ENCODE results near the gene SERPINB3. TPM values are rescaled to one million over a fixed set of nuclear protein-coding genes. Genes with fewer than 3 reads are reported as not detected.
A peak's percentile ranks its signal among the peaks of the same experiment; 100 is the strongest.
"Not testable (repeated sequence)": the region's sequence is repeated elsewhere in the genome, so short reads cannot be mapped to it uniquely, and the experiment has no call there.

The SERPINB3 gene
- total RNA-seq, 1 donor from 2014 or later: 0.96 TPM

DNA sequence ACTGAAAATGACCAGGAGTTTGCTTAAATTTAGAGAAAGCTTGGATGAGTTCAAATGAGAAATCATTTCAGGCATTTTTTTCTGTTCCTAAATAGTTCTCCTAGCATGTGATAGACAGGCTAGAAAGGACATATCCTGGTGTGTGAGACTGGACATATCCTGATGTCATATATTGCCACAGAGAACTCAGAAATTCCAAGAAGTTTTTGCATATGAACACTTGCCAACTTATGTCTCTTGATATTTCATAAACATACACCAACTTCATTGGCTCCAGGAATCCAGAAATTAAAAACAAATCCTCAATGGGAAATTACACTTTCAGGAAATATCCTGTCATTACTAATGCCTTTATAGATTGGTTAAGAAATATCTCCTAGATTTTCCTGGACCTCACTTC, 14.8 kb downstream of the SERPINB3 start:
- DNase-seq (ENCODE audit: low spot score): peak; percentile 13

DNA sequence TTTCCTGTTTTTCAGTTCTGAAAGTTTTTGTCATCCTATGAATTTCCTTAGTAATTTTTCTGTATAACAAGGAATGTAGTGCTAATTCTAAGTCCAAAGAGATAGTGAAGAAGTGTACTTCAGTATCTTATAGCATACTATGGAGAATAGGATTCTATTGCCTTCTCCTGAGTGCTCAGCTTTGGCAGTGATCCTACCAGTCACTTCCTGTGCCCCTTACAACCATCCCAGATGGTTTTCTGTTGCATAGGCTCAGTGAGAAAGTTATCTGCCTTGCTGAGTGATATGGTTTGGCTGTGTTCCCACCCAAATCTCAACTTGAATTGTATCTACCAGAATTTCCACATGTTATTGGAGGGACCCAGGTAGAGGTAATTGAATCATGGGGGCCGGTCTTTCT, 17.0 kb downstream of the SERPINB3 start:
- DNase-seq (ENCODE audit: low spot score): not testable (repeated sequence)

DNA sequence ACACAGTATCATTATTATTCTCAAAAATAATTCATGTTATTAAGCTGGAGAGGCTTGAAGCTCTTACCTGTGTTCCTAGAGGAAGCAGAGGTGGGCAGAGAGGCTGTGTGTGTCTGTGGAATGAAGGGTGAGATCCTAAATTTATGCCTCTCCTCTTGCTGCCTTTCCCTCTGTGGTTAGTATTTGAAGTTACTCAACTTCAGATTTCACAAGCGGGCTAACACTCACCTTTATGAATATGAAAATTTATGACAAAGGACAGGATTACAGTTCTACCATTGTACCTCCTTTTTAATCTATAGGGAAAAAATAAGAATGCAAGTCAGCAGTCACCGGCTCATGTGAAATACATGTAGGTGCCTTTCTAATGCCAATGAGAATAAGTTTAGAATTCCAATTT, 17.6 kb downstream of the SERPINB3 start, which contains the start of gene SERPINB4:
Gene SERPINB4 (minus strand): TSS at position 115 of the 400 bp plus-strand sequence. CDS start 679 bp downstream, outside the sequence.
- DNase-seq (ENCODE audit: low spot score): not testable (repeated sequence)

DNA sequence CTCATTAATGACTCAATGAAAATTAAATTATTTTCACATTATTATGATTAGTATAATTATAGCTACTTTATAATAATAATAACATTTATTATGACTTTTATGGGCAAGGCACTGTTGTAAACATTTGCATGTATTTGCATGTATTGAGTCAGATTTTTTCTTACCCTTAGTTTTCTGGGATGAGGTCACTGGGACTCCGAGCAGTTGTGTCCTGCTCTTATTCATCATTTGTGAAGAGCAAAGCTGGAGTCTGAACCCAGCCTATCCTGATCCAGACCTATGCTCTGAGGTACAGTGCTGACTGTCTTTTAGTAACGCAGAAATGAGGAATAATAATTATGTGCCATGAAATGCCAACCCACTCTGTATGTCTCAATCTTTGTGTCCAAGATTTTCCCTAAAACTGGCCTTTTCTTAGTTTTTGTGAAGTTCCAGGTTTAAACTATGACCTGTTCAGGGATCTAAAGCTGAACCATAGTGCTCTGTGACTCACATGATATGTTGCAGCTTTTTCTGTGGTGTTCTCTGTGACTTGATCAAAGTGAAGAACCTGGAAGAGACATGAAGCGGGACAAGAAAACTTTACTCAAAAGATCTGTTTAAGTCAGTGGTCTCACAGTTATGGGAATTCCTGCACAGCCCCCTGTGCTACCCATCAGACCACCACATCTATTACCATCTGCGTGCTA, 18.9 kb downstream of the SERPINB3 start:
- not testable (repeated sequence) for DNase-seq (ENCODE audit: low spot score)

DNA sequence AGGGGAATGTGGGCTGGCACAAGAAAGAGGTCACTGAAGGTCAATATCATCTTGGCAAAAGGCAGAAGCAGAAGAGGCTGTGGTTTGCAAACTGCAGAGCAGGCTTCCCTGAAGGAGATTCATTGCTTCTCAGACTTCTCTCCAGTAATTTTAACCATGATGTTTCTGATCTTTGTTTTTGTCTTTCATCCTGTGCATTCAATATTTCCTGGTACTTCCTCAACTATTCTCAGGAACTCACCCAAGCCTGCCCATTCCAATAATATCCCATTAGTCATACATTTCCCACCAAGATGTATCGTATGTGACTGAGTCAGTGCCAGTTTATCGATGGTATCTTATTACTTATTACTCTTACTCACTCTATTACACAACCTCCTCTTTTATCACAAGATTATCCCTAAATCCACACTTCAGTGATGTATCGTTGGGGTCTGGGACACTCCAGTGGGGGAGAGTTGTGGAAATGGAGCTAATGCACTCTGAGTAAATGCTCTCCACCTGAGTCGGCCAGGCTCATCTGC, 20.5 kb downstream of the SERPINB3 start:
- DNase-seq (ENCODE audit: low spot score): not testable (repeated sequence)

DNA sequence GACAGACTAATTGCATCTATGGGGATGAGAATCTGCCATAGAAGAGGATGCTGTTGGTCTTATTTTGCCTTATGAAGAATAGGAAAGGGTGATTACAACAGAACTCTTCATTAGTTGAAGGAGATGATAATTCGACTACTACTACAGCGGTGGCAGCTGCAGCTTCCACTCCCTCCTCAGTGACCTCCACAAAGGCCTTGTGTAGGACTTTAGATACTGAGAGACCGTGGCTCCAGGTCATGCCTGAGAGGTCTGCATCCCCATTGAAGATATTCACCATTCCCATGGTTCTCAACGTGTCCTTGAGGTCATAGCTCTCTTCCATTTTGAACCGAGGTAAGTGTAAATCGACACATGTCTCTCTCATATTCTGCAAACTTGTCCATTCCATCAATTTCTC, 24.0 kb downstream of the SERPINB3 start:
- DNase-seq (ENCODE audit: low spot score): no peak

DNA sequence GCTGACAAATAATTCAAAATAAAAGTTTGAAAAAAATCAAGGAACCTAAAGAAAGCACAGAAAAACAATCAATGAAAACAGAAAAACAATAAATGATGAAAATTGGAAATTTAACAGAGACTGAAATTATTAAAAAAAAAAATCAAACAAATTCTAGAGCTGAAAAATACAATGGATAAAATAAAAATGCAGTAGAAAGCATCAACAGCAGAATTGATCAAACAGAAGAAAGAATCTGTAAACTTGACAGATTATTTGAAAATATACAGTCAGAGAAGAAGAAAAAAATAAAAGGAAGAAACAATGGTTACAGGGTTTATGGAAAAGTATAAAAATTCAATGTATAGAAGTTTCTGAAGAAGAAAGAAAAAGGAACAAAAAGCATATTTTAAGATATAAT, 33.9 kb downstream of the SERPINB3 start:
- no peak for DNase-seq (ENCODE audit: low spot score)

DNA sequence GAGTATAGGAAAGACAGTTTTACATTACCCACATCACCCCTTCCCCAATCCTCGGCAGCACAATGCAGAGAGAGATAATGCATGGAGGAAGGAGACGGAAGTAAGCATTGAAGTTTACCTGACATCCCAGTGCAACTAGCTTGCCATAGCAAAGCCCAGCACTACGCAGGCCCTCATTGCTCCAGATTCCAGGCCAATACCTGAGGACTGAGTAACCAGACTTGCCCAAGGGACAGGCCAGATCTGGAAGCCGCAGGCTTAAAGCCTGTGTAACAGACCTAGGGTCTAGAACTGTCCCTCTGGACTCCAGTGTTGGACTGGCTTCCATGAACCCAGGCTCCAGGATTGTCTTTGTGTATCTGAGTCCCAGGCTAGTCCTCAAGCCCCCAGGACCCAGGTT, 35.3 kb downstream of the SERPINB3 start:
- no peak for DNase-seq (ENCODE audit: low spot score)

DNA sequence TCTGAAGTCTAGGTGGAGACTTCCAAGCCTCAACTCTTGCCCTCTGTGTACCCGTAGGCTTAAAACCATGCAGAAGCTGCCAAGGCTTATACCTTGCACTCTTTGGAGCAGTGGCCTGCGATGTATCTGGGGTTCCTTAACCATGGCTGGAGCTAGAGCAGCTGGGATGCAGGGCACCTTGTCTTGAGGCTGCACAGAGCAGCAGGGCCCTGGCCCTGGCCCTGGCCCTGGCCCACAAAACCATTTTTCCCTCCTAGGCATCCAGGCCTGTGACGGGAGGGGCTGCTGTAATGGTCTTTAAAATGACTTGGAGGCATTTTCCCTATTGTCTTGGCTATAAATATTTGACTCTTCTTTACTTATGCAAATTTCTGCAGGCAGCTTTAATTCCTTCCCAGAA, 36.8 kb downstream of the SERPINB3 start:
- DNase-seq (ENCODE audit: low spot score): no peak

DNA sequence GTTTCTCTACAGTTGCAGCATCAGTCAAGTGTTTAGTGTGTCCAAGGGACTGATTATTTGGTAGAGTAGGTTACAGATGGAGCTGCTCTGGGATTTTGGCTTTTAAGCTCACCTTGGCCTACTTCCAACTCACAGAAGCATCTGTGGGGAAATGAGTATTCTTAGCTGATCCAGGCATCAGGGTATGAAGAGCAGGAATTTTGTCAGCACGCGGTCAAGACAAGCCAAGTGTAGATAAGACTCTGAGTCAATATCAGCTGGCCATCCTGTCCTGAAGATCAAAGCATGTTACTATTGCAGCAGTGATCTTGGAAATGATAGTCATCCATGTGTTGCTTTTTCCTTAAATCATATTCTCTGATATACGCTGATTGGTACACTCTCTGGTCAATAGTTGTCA, 42.0 kb downstream of the SERPINB3 start:
- DNase-seq (ENCODE audit: low spot score): no peak

DNA sequence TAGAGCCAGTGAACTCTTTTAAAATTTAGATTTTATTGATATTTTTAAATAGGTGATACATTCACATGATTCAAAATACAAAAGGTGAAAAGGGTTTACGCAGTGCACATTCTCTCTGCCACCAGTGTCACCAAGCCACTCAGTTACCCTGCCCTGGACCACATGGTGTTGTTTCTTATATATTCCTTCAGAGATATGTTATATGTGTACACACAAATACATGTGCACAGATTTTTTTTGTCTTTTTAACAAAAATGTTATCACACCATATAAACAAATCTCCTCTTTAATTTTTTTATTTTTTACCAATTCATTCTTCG, 43.8 kb downstream of the SERPINB3 start:
- DNase-seq (ENCODE audit: low spot score): no peak

DNA sequence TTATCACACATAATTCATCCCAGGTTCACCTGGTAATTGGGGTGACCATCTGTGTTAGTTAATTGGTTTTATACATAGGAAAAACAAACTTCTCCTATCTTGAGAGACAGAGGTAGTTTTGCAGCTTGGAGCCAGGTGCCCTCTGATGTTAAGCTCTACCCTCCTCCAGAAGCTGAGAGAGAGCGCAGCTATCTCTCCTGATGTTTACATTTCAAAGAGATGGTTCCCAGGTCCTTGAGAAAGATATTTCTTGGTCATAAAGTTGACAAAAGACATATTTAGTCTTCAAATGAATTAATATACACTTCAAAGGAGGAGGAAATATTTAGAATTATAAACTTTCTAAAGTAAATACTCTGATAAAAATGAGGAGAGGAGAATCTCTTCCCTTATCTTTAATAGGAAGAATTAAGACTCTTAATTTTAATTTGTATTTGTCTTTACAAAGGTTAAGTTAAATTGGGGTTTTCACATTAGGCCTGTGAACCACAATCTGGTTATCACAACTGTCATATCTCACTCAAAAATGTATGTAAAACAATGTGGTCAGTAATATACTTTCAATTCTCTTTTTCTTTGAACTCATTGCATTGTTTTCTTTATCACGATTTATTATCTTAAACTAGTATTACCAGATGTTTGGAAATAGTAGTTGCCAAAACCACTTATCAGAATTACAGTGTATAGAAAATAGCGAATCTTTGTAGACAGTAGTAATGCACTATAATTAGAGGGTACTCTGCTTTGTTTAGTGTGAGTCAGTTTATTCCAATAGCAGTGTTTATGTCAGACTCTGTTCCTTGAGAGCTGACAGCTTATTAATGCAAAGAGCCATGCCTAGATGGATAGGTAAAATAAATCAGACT, 44.4 kb downstream of the SERPINB3 start:
- no peak for DNase-seq (ENCODE audit: low spot score)

DNA sequence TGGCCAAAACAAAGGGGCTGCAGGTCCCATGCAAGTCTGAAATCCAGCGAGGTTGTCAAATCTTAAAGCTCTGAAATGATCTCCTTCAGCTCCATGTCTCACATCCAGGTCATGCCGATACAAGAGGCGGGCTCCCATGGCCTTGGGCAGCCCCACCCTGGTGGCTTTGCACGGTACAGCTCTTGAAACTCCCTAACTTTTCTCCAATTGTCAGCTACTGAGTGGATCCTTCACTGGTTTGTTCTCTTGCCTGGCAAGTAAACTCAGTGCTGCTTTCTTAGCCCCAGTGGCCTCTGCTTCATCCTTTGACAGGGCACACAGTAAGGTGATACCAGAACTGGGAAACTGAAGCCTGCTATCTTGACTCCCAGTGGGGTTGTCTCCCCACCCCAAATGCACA, 48.3 kb downstream of the SERPINB3 start:
- DNase-seq (ENCODE audit: low spot score): no peak

DNA sequence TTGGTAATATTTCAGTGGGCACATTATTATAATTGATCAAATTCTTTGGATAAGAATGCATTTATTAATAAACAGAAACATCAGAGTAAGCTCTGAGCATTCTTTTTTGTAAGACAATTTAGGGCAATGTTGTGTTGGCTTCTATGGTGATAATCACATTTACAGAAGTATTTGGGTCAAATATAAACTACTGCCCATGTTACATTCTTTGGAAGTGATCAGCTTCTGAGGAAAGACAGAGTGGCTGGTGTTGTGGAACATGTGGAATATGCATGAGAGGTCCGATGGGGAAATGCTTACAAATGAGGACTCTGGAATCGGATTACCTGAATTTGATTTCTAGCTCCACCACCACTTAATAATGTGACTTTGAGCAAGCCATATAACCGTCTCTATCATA, 55.2 kb downstream of the SERPINB3 start:
- DNase-seq (ENCODE audit: low spot score): no peak

Other genes with a start within 250 kb of the SERPINB3 start
- 51.3 TPM for gene VPS4B, start 239.4 kb downstream of the SERPINB3 start, total RNA-seq (ENCODE audit: insufficient read depth, low replicate concordance)
- gene SERPINB5, start 184.9 kb downstream of the SERPINB3 start, total RNA-seq (ENCODE audit: insufficient read depth, low replicate concordance): 49.4 TPM
- gene SERPINB12, start 119.5 kb downstream of the SERPINB3 start, total RNA-seq (ENCODE audit: insufficient read depth, low replicate concordance): 0.96 TPM
- gene SERPINB13, start 74.5 kb downstream of the SERPINB3 start, total RNA-seq (ENCODE audit: insufficient read depth, low replicate concordance): 8.7 TPM
- gene SERPINB4, start 17.6 kb downstream of the SERPINB3 start, total RNA-seq (ENCODE audit: insufficient read depth, low replicate concordance): 4.1 TPM
- 16.6 TPM for gene SERPINB11, start 41.1 kb upstream of the SERPINB3 start, total RNA-seq (ENCODE audit: insufficient read depth, low replicate concordance)
- 31.1 TPM for gene SERPINB7, start 113.5 kb upstream of the SERPINB3 start, total RNA-seq (ENCODE audit: insufficient read depth, low replicate concordance)
- gene SERPINB2, start 225.8 kb upstream of the SERPINB3 start, total RNA-seq (ENCODE audit: insufficient read depth, low replicate concordance): 39.2 TPM
- 0.96 TPM for gene SERPINB10, start 246.1 kb upstream of the SERPINB3 start, total RNA-seq (ENCODE audit: insufficient read depth, low replicate concordance)